Liver (tissue), 9 donors: ENCODE data around the gene ZNF543. TPM values are rescaled to one million over a fixed set of nuclear protein-coding genes. Genes with fewer than 3 reads are reported as not detected.

Experiments used
- DNase-seq: peaks from one replicate; pipeline ENCODE4 v3.0.0-alpha.2; 2017; ENCODE audit warnings: low spot score
- H3K27ac ChIP-seq, 2 donors: one replicate each; pipeline ENCODE4 v1.7.0; 2013; ENCODE audit warnings: inconsistent platforms in 2 of 2, low read length in 2 of 2, control low read depth in 1 of 2, low read depth in 1 of 2, mild to moderate bottlenecking in 1 of 2
- H3K27me3 ChIP-seq, 4 donors: one replicate each; pipeline versions ENCODE4 v1.6.1 to v1.7.0; 2013; ENCODE audit warnings: low read length in 3 of 4, inconsistent platforms in 1 of 4, mild to moderate bottlenecking in 1 of 4, moderate library complexity in 1 of 4; ENCODE audit not compliant: control insufficient read depth in 4 of 4, insufficient read depth in 4 of 4
- H3K36me3 ChIP-seq, 4 donors: one replicate each; pipeline versions ENCODE4 v1.6.1 to v1.7.0; 2013; ENCODE audit warnings: low read length in 3 of 4, mild to moderate bottlenecking in 3 of 4, low read depth in 1 of 4, moderate library complexity in 1 of 4; ENCODE audit not compliant: control insufficient read depth in 4 of 4, insufficient read depth in 3 of 4
- H3K4me1 ChIP-seq, 4 donors: one replicate each; pipeline versions ENCODE4 v1.6.1 to v1.7.0; 2013; ENCODE audit warnings: low read length in 3 of 4, mild to moderate bottlenecking in 3 of 4, moderate library complexity in 1 of 4; ENCODE audit not compliant: control insufficient read depth in 4 of 4, insufficient read depth in 4 of 4
- H3K4me3 ChIP-seq, 3 donors: one replicate each; pipeline versions ENCODE4 v1.6.1 to v1.7.0; 2013; ENCODE audit warnings: low read length in 3 of 3, control low read depth in 1 of 3, low read depth in 1 of 3, mild to moderate bottlenecking in 1 of 3
- H3K9ac ChIP-seq, 2 donors: one replicate each; pipeline ENCODE4 v1.7.0; 2013; ENCODE audit warnings: low read length in 2 of 2, mild to moderate bottlenecking in 2 of 2, moderate library complexity in 2 of 2, control low read depth in 1 of 2, low read depth in 1 of 2
- H3K9me3 ChIP-seq, 4 donors: one replicate each; pipeline versions ENCODE4 v1.6.1 to v1.7.0; 2013; ENCODE audit warnings: low read length in 3 of 4; ENCODE audit not compliant: control insufficient read depth in 4 of 4
- ATF3 ChIP-seq: IDR thresholded peaks from 2 replicates; pipeline ENCODE4 v1.6.1; 2016; ENCODE audit warnings: antibody characterized with exemption
- CTCF ChIP-seq: fragments of 150-350 bp; IDR thresholded peaks from 2 replicates; pipeline ENCODE4 v1.5.1; 2017; ENCODE audit warnings: improper control_type of control experiment, low read depth, low read length; ENCODE audit not compliant: missing input control
- EGR1 ChIP-seq, 2 donors: IDR thresholded peaks; 2 replicates each; pipeline ENCODE4 v1.6.1; 2016 to 2018; ENCODE audit warnings: antibody characterized with exemption in 2 of 2, low read depth in 2 of 2
- FOXA1 ChIP-seq: IDR thresholded peaks from 2 replicates; pipeline ENCODE4 v1.6.1; 2016; ENCODE audit warnings: antibody characterized with exemption
- FOXA2 ChIP-seq: IDR thresholded peaks from 2 replicates; pipeline ENCODE4 v1.6.1; 2016; ENCODE audit warnings: antibody characterized with exemption
- GABPA ChIP-seq, 2 donors: IDR thresholded peaks in 1 of 2; conservative IDR thresholded peaks in 1 of 2; 2 replicates each; pipeline ENCODE4 v1.6.1; 2016; ENCODE audit warnings: antibody characterized with exemption in 2 of 2, mild to moderate bottlenecking in 1 of 2, moderate library complexity in 1 of 2
- HNF4A ChIP-seq, 2 donors: conservative IDR thresholded peaks; 2 replicates each; pipeline ENCODE4 v1.6.1; 2016; ENCODE audit warnings: antibody characterized with exemption in 2 of 2, mild to moderate bottlenecking in 2 of 2
- HNF4G ChIP-seq: IDR thresholded peaks from 2 replicates; pipeline ENCODE4 v1.6.1; 2016; ENCODE audit warnings: antibody characterized with exemption
- JUND ChIP-seq, 2 donors: IDR thresholded peaks; 2 replicates each; pipeline ENCODE4 v1.6.1; 2016; ENCODE audit warnings: antibody characterized with exemption in 2 of 2
- MAX ChIP-seq: IDR thresholded peaks from 2 replicates; pipeline ENCODE4 v1.6.1; 2016; ENCODE audit warnings: antibody characterized with exemption
- NR2F2 ChIP-seq: IDR thresholded peaks from 2 replicates; pipeline ENCODE4 v1.6.1; 2016; ENCODE audit warnings: antibody characterized with exemption
- RAD21 ChIP-seq, 2 donors: IDR thresholded peaks; 2 replicates each; pipeline ENCODE4 v1.6.1; 2016; ENCODE audit warnings: antibody characterized with exemption in 2 of 2, mild to moderate bottlenecking in 2 of 2
- REST ChIP-seq: IDR thresholded peaks from 2 replicates; pipeline ENCODE4 v1.6.1; 2016; ENCODE audit warnings: antibody characterized with exemption, mild to moderate bottlenecking
- RXRA ChIP-seq, 2 donors: IDR thresholded peaks; 2 replicates each; pipeline ENCODE4 v1.6.1; 2017 to 2018; ENCODE audit warnings: antibody characterized with exemption in 2 of 2, mild to moderate bottlenecking in 1 of 2
- SP1 ChIP-seq: IDR thresholded peaks from 2 replicates; pipeline ENCODE4 v1.6.1; 2018; ENCODE audit warnings: antibody characterized with exemption, mild to moderate bottlenecking
- TAF1 ChIP-seq: conservative IDR thresholded peaks from 2 replicates; pipeline ENCODE4 v1.6.1; 2016; ENCODE audit warnings: antibody characterized with exemption, mild to moderate bottlenecking
- YY1 ChIP-seq: IDR thresholded peaks from 2 replicates; pipeline ENCODE4 v1.6.1; 2016; ENCODE audit warnings: antibody characterized with exemption, mild to moderate bottlenecking
- ZBTB33 ChIP-seq: IDR thresholded peaks from 2 replicates; pipeline ENCODE4 v1.6.1; 2016; ENCODE audit warnings: antibody characterized with exemption
- WGBS: extraction: QIAGEN DNeasy Blood & Tissue Kit; methylation state at CpG from one replicate; pipeline ENCODE4 v1.1.7; 2013; 5-methylcytosine and 5-hydroxymethylcytosine counted together
- polyA plus RNA-seq, 2 donors: library from polyadenylated mRNA; stranded (reverse) in 1 of 2; unstranded in 1 of 2; fragments of 200-250 nt in 1 of 2; fragments of >200 nt in 1 of 2; fragmentation: Nextera tagmentation in 1 of 2; extraction: Ambion mirVana in 1 of 2; gene quantifications; one replicate each; pipeline versions ENCODE4 v1.2.1 to v1.2.3, GENCODE V29; 2013 to 2015
- total RNA-seq, 2 donors: library from RNA; depleted of rRNA; stranded (reverse); fragments of >200 nt; gene quantifications; one replicate each; pipeline ENCODE4 v1.2.3, GENCODE V29; 2014
- donor health status: healthy.
- donor health status: healthy.
- donor health status: healthy.
- donor health status: healthy.
- donor health status: healthy.

Gene ZNF543
- total and polyA plus RNA-seq, 4 donors, result 0.38 to 8.4 (median 2.2) TPM

GRCh38 chr19:57282011-57282643 is 38.1 kb upstream of the ZNF543 start:
- no peak overlapping the region for H3K9ac ChIP-seq
- peaks cover 7 to 32% (median 25%) of the 10 kb centered on the region in 4 donors for H3K36me3 ChIP-seq
- peak overlapping the region in 2 of 3 donors; percentile 4 to 46 for H3K4me3 ChIP-seq
- DNase-seq, result no peak
- WGBS, result 86% methylated on average over 5 of the region's 5 CpGs
- TF ChIP-seq EGR1 (IDR thresholded peaks at IDR 0.05; ENCODE audit: low read depth in 2 of 2), result no peak
- no peak for TF ChIP-seq ATF3
- no peak for TF ChIP-seq FOXA1
- no peak for TF ChIP-seq REST
- TF ChIP-seq HNF4G, result no peak
- TF ChIP-seq FOXA2, result no peak
- TF ChIP-seq NR2F2, result no peak
- TF ChIP-seq SP1, result no peak
- TF ChIP-seq YY1, result no peak
- TF ChIP-seq RAD21 (IDR thresholded peaks at IDR 0.05), result no peak
- TF ChIP-seq ZBTB33, result no peak
- TF ChIP-seq JUND (IDR thresholded peaks at IDR 0.05), result no peak
- no peak for TF ChIP-seq TAF1
- TF ChIP-seq GABPA (IDR thresholded peaks at IDR 0.05 in 1 of 2, conservative IDR thresholded peaks at IDR 0.05 in 1 of 2), result no peak
- TF ChIP-seq HNF4A (conservative IDR thresholded peaks at IDR 0.05), result no peak
- no peak for TF ChIP-seq CTCF
- no peak for TF ChIP-seq MAX
- TF ChIP-seq RXRA (IDR thresholded peaks at IDR 0.05), result no peak
- H3K27ac ChIP-seq, result peak overlapping the region in 1 of 2 donors; percentile 29
- peaks cover 2 to 21% (median 13%) of the 10 kb centered on the region in 4 donors for H3K4me1 ChIP-seq
- H3K9me3 ChIP-seq, result peaks cover 0 to 2% (median 0%) of the 10 kb centered on the region in 4 donors
- no peaks in the 10 kb centered on the region for H3K27me3 ChIP-seq
